Endothelial cell (in vitro differentiated cells): ENCODE data around the gene LAMA2. TPM values are rescaled to one million over a fixed set of nuclear protein-coding genes. Genes with fewer than 3 reads are reported as not detected.

Experiments used
- DNase-seq: peaks from one replicate; pipeline ENCODE4 v3.0.0; 2021; ENCODE audit warnings: low spot score
- H3K27ac Mint-ChIP-seq: one replicate; pipeline ENCODE4 v1.8.0; 2021; ENCODE audit warnings: mixed read lengths, inconsistent platforms; ENCODE audit not compliant: unreplicated experiment
- H3K27me3 Mint-ChIP-seq: one replicate; pipeline ENCODE4 v1.8.0; 2021; ENCODE audit warnings: mild to moderate bottlenecking, moderate library complexity, mixed read lengths, inconsistent platforms; ENCODE audit not compliant: unreplicated experiment
- H3K36me3 Mint-ChIP-seq: one replicate; pipeline ENCODE4 v1.8.0; 2021; ENCODE audit warnings: mild to moderate bottlenecking, low read depth, mixed read lengths, inconsistent platforms; ENCODE audit not compliant: unreplicated experiment
- H3K4me1 Mint-ChIP-seq: one replicate; pipeline ENCODE4 v1.8.0; 2021; ENCODE audit warnings: mild to moderate bottlenecking, mixed read lengths, inconsistent platforms; ENCODE audit not compliant: unreplicated experiment
- H3K4me3 Mint-ChIP-seq: one replicate; pipeline ENCODE4 v1.8.0; 2021; ENCODE audit warnings: mild to moderate bottlenecking, mixed read lengths, inconsistent platforms; ENCODE audit not compliant: unreplicated experiment
- H3K9me3 Mint-ChIP-seq: one replicate; pipeline ENCODE4 v1.8.0; 2021; ENCODE audit warnings: mixed read lengths, inconsistent platforms; ENCODE audit not compliant: unreplicated experiment
- CTCF ChIP-seq: fragments of 200-600 bp; sonication (generic); IDR thresholded peaks from one replicate; pipeline ENCODE4 v1.5.0; 2021; ENCODE audit warnings: antibody characterized with exemption; ENCODE audit not compliant: unreplicated experiment
- total RNA-seq: library from RNA; stranded (reverse); fragmentation: NEBNext Ultra II Directional; extraction: Animal tissue kit (Norgen Biotek cat#: 25700); gene quantifications from one replicate; pipeline ENCODE4 v1.2.1, GENCODE V29; 2021; ENCODE audit not compliant: unreplicated experiment

Gene LAMA2
- total RNA-seq, 1 donor from 2014 or later, result 2.0 TPM

- H3K27me3 Mint-ChIP-seq, result no peaks in the 10 kb centered on the region
- no peak overlapping the region for H3K27ac Mint-ChIP-seq
- no peak for DNase-seq
- no peaks in the 10 kb centered on the region for H3K36me3 Mint-ChIP-seq
- H3K4me1 Mint-ChIP-seq, result no peaks in the 10 kb centered on the region
- TF ChIP-seq CTCF, result no peak
- no peak overlapping the region for H3K4me3 Mint-ChIP-seq
- no peaks in the 10 kb centered on the region for H3K9me3 Mint-ChIP-seq
These were observed 328.7 kb downstream of the LAMA2 start for GRCh38 chr6:129211626-129212025.

GRCh38 chr6:129212081-129212480 is 329.1 kb downstream of the LAMA2 start:
- no peak for DNase-seq
- Mint-ChIP-seq H3K4me3 (no peak overlapping the region), H3K36me3 (no peaks in the 10 kb centered on the region), H3K9me3 (no peaks in the 10 kb centered on the region), H3K27ac (no peak overlapping the region), H3K27me3 (no peaks in the 10 kb centered on the region), H3K4me1 (no peaks in the 10 kb centered on the region)
- TF ChIP-seq CTCF, result no peak

- Mint-ChIP-seq H3K4me3 (no peak overlapping the region), H3K36me3 (no peaks in the 10 kb centered on the region), H3K27me3 (no peaks in the 10 kb centered on the region), H3K4me1 (no peaks in the 10 kb centered on the region), H3K9me3 (no peaks in the 10 kb centered on the region), H3K27ac (no peak overlapping the region)
- no peak for TF ChIP-seq CTCF
- DNase-seq, result no peak
These were observed 332.3 kb downstream of the LAMA2 start for GRCh38 chr6:129215246-129215645.

GRCh38 chr6:129215916-129216520 is 333.1 kb downstream of the LAMA2 start:
- Mint-ChIP-seq H3K4me1 (no peaks in the 10 kb centered on the region), H3K9me3 (no peaks in the 10 kb centered on the region), H3K4me3 (no peak overlapping the region), H3K27me3 (no peaks in the 10 kb centered on the region), H3K36me3 (no peaks in the 10 kb centered on the region), H3K27ac (no peak overlapping the region)
- no peak for TF ChIP-seq CTCF
- DNase-seq, result no peak

- no peak for TF ChIP-seq CTCF
- no peaks in the 10 kb centered on the region for H3K36me3 Mint-ChIP-seq
- no peak overlapping the region for H3K4me3 Mint-ChIP-seq
- no peaks in the 10 kb centered on the region for H3K27me3 Mint-ChIP-seq
- DNase-seq, result no peak
- H3K27ac Mint-ChIP-seq, result no peak overlapping the region
- no peaks in the 10 kb centered on the region for H3K4me1 Mint-ChIP-seq
- H3K9me3 Mint-ChIP-seq, result no peaks in the 10 kb centered on the region
These were observed 334.8 kb downstream of the LAMA2 start for GRCh38 chr6:129217701-129218100.
